H1 (cell line): ENCODE results near the gene GADD45A. TPM values are rescaled to one million over a fixed set of nuclear protein-coding genes. Genes with fewer than 3 reads are reported as not detected.

Experiments
- CTCF ChIA-PET: fragments of 300-600 bp; sonication (Branson Sonifier 250); formaldehyde crosslinking; loops from one replicate; lab custom pipeline; 2021; ENCODE audit not compliant: partially characterized antibody; lab: Charles Lee
- POLR2A ChIA-PET: fragments of 300-600 bp; sonication (Branson Sonifier 250); formaldehyde crosslinking; loops from one replicate; lab custom pipeline; 2021; ENCODE audit warnings: inconsistent platforms; ENCODE audit not compliant: partially characterized antibody; lab: Charles Lee
- DNase-seq, 2 experiments: peaks; one replicate each; pipeline versions ENCODE4 v3.0.0 to v3.0.0-alpha.2; 2010 to 2022; ENCODE audit warnings: low spot score in 2 of 2, low read depth in 1 of 2, mixed read lengths in 1 of 2
- FAIRE-seq: peaks from 2 replicates; lab custom pipeline; 2011; peaks lifted over from hg19 to GRCh38; lab: Jason Lieb, UNC
- H2AFZ ChIP-seq: 2 replicates; pipeline ENCODE4 v1.8.1; 2012; ENCODE audit warnings: low read length, inconsistent platforms
- H2AK5ac ChIP-seq: 2 replicates; pipeline ENCODE4 v1.6.1; 2013; ENCODE audit warnings: low read depth, low read length
- H2BK120ac ChIP-seq: replicated peaks from 2 replicates; pipeline ENCODE3; 2013; ENCODE audit warnings: low read depth, low read length, inconsistent platforms
- H2BK12ac ChIP-seq: 2 replicates; pipeline ENCODE4 v1.6.1; 2013; ENCODE audit warnings: low read depth, low read length
- H2BK15ac ChIP-seq: 2 replicates; pipeline ENCODE4 v1.6.1; 2013; ENCODE audit warnings: low read length
- H2BK20ac ChIP-seq: 2 replicates; pipeline ENCODE4 v1.6.1; 2013; ENCODE audit warnings: low read length
- H2BK5ac ChIP-seq: 2 replicates; pipeline ENCODE4 v1.6.1; 2013; ENCODE audit warnings: low read depth, low read length
- H3K14ac ChIP-seq: 2 replicates; pipeline ENCODE4 v1.6.1; 2013; ENCODE audit warnings: inconsistent platforms; ENCODE audit not compliant: insufficient read length
- H3K18ac ChIP-seq: 2 replicates; pipeline ENCODE4 v1.6.1; 2013; ENCODE audit warnings: low read length; ENCODE audit errors: extremely low read depth
- H3K23ac ChIP-seq: 2 replicates; pipeline ENCODE4 v1.6.1; 2013; ENCODE audit warnings: inconsistent platforms; ENCODE audit not compliant: insufficient read length
- H3K23me2 ChIP-seq: 2 replicates; pipeline ENCODE4 v1.6.1; 2013; ENCODE audit warnings: low read depth, low read length
- H3K27ac ChIP-seq: 2 replicates; pipeline ENCODE4 v1.6.1; 2011; ENCODE audit warnings: low read depth, low read length, inconsistent platforms
- H3K27me3 ChIP-seq, 4 experiments: replicated peaks in 1 of 4; 1 replicate in 1 of 4; 2 replicates in 3 of 4; pipeline versions ENCODE4 v1.6.1 to v1.8.1; 2011 to 2013; ENCODE audit warnings: low read length in 3 of 4, mild to moderate bottlenecking in 3 of 4, inconsistent platforms in 2 of 4, mixed read lengths in 2 of 4, moderate library complexity in 1 of 4; ENCODE audit not compliant: control insufficient read depth in 3 of 4, insufficient read depth in 3 of 4; ENCODE audit errors: extremely low read depth in 1 of 4
- H3K36me3 ChIP-seq, 4 experiments: 2 replicates each; pipeline versions ENCODE4 v1.6.1 to v1.8.1; 2011 to 2013; ENCODE audit warnings: mild to moderate bottlenecking in 4 of 4, low read length in 3 of 4, moderate library complexity in 2 of 4, control low read depth in 1 of 4, inconsistent platforms in 1 of 4; ENCODE audit not compliant: insufficient read depth in 4 of 4, control insufficient read depth in 2 of 4
- H3K4ac ChIP-seq: replicated peaks from 2 replicates; pipeline ENCODE3; 2013; ENCODE audit warnings: low read length, low read depth, mixed read lengths, inconsistent platforms; ENCODE audit not compliant: insufficient read length
- H3K4me1 ChIP-seq, 4 experiments: replicated peaks in 1 of 4; 1 replicate in 1 of 4; 2 replicates in 3 of 4; pipeline versions ENCODE4 v1.6.1 to v1.8.1; 2011 to 2013; ENCODE audit warnings: low read length in 3 of 4, inconsistent platforms in 2 of 4, mixed read lengths in 1 of 4; ENCODE audit not compliant: insufficient read depth in 4 of 4, control insufficient read depth in 3 of 4
- H3K4me2 ChIP-seq, 2 experiments: 2 replicates each; pipeline versions ENCODE4 v1.6.1 to v1.8.1; 2011 to 2013; ENCODE audit warnings: low read depth in 2 of 2, low read length in 2 of 2, control low read depth in 1 of 2, inconsistent platforms in 1 of 2, mild to moderate bottlenecking in 1 of 2; ENCODE audit not compliant: insufficient read depth in 1 of 2
- H3K4me3 ChIP-seq, 4 experiments: fragments of 200-600, 300-600 bp in 1 of 4; sonication (generic), shearing (Covaris generic), sonication (Bioruptor Twin) in 1 of 4; 2 replicates each; pipeline versions ENCODE4 v1.5.1 to v1.8.1; 2011 to 2016; ENCODE audit warnings: low read length in 4 of 4, low read depth in 3 of 4, control low read depth in 2 of 4, inconsistent platforms in 2 of 4, mild to moderate bottlenecking in 2 of 4, mixed read lengths in 1 of 4, moderate library complexity in 1 of 4; ENCODE audit not compliant: insufficient read depth in 2 of 4; ENCODE audit errors: extremely low read depth in 1 of 4
- H3K56ac ChIP-seq: replicated peaks from 2 replicates; pipeline ENCODE3; 2013; ENCODE audit warnings: low read depth, mild to moderate bottlenecking, mixed read lengths, low read length, inconsistent platforms; ENCODE audit not compliant: insufficient read length
- H3K79me1 ChIP-seq: 2 replicates; pipeline ENCODE4 v1.6.1; 2013; ENCODE audit warnings: low read depth, low read length, control low read depth
- H3K79me2 ChIP-seq, 2 experiments: 2 replicates each; pipeline versions ENCODE4 v1.6.1 to v1.8.1; 2012 to 2013; ENCODE audit warnings: low read length in 2 of 2, mild to moderate bottlenecking in 2 of 2, inconsistent platforms in 1 of 2; ENCODE audit not compliant: insufficient read depth in 2 of 2, control insufficient read depth in 1 of 2
- H3K9ac ChIP-seq, 4 experiments: replicated peaks in 1 of 4; 1 replicate in 1 of 4; 2 replicates in 3 of 4; pipeline versions ENCODE4 v1.6.1 to v1.8.1; 2011 to 2013; ENCODE audit warnings: low read depth in 3 of 4, low read length in 3 of 4, control low read depth in 2 of 4, mild to moderate bottlenecking in 2 of 4, moderate library complexity in 2 of 4, inconsistent platforms in 1 of 4; ENCODE audit errors: extremely low read depth in 1 of 4
- H3K9me3 ChIP-seq, 2 experiments: 2 replicates each; pipeline versions ENCODE4 v1.6.1 to v1.8.1; 2012 to 2013; ENCODE audit warnings: mild to moderate bottlenecking in 2 of 2, moderate library complexity in 2 of 2, control low read depth in 1 of 2, inconsistent platforms in 1 of 2, low read depth in 1 of 2, low read length in 1 of 2, mixed read lengths in 1 of 2; ENCODE audit not compliant: insufficient read depth in 2 of 2
- H4K20me1 ChIP-seq, 2 experiments: replicated peaks in 1 of 2; 2 replicates each; pipeline versions ENCODE3 to v1.8.1; 2011 to 2013; ENCODE audit warnings: inconsistent platforms in 2 of 2, low read length in 2 of 2, mild to moderate bottlenecking in 1 of 2; ENCODE audit not compliant: insufficient read depth in 2 of 2, control insufficient read depth in 1 of 2
- H4K5ac ChIP-seq: 2 replicates; pipeline ENCODE4 v1.6.1; 2013; ENCODE audit warnings: low read length, low read depth, mixed read lengths, inconsistent platforms; ENCODE audit not compliant: insufficient read length
- H4K8ac ChIP-seq: 2 replicates; pipeline ENCODE4 v1.8.0; 2013; ENCODE audit warnings: mild to moderate bottlenecking, moderate library complexity, low read length, inconsistent platforms; ENCODE audit not compliant: insufficient read depth; ENCODE audit errors: extremely low read depth
- H4K91ac ChIP-seq: replicated peaks from 2 replicates; pipeline ENCODE3; 2013; ENCODE audit warnings: low read length, mixed read lengths, inconsistent platforms; ENCODE audit not compliant: insufficient read length
- CBX5 ChIP-seq: fragments of 300-800, 300-1000 bp; sonication (generic); IDR thresholded peaks from 2 replicates; pipeline ENCODE4 v1.7.1; 2016; ENCODE audit warnings: antibody characterized with exemption, low read length, low read depth
- GTF2F1 ChIP-seq: IDR thresholded peaks from 2 replicates; pipeline ENCODE4 v1.6.1; 2012; ENCODE audit warnings: low read depth, low read length, improper control_type of control experiment, borderline replicate concordance
- JUND ChIP-seq: IDR thresholded peaks from 2 replicates; pipeline ENCODE4 v1.6.1; 2011; ENCODE audit warnings: mild to moderate bottlenecking, improper control_type of control experiment, low read length
- KDM5A ChIP-seq: fragments of 200-600 bp; IDR thresholded peaks from 2 replicates; pipeline ENCODE4 v1.7.1; 2012; ENCODE audit warnings: mild to moderate bottlenecking, low read length, inconsistent platforms, mixed read lengths
- PHF8 ChIP-seq: fragments of 200-600 bp; sonication (generic); conservative IDR thresholded peaks from 2 replicates; pipeline ENCODE4 v1.7.1; 2012; ENCODE audit warnings: low read depth, mild to moderate bottlenecking, inconsistent platforms, low read length, moderate library complexity
- POLR2A ChIP-seq, 2 experiments: IDR thresholded peaks; 1 replicate in 1 of 2; 2 replicates in 1 of 2; pipeline ENCODE4 v1.6.1; 2011; ENCODE audit warnings: low read depth in 2 of 2, low read length in 2 of 2, mild to moderate bottlenecking in 2 of 2; ENCODE audit errors: control extremely low read depth in 1 of 2
- RXRA ChIP-seq: IDR thresholded peaks from 2 replicates; pipeline ENCODE4 v1.6.1; 2011; ENCODE audit warnings: low read depth, mild to moderate bottlenecking, low read length, moderate library complexity; ENCODE audit not compliant: insufficient read depth
- SAP30 ChIP-seq: fragments of 300-600 bp; sonication (generic); IDR thresholded peaks from 2 replicates; pipeline ENCODE4 v1.7.1; 2012; ENCODE audit warnings: low read length, moderate library complexity, mild to moderate bottlenecking, inconsistent platforms; ENCODE audit not compliant: insufficient read depth, insufficient replicate concordance
- SRF ChIP-seq: IDR thresholded peaks from 2 replicates; pipeline ENCODE4 v1.6.1; 2011; ENCODE audit warnings: mild to moderate bottlenecking, low read depth, low read length, moderate library complexity
- SUZ12 ChIP-seq: fragments of 200-600 bp; sonication (generic); IDR thresholded peaks from 2 replicates; pipeline ENCODE4 v1.6.1; 2012; ENCODE audit warnings: mild to moderate bottlenecking, inconsistent platforms, low read length, moderate library complexity, mixed read lengths
- WGBS, 2 experiments: shearing (Covaris generic) in 1 of 2; methylation state at CpG; one replicate each; pipeline versions ENCODE4 v1.1.6 to v1.1.7; 2013 to 2015; ENCODE audit warnings: low lambda C conversion rate in 2 of 2, mixed read lengths in 2 of 2, inconsistent platforms in 1 of 2, low coverage in 1 of 2, missing lambda C conversion rate in 1 of 2; ENCODE audit not compliant: insufficient replicate concordance in 2 of 2, insufficient coverage in 1 of 2, insufficient read length in 1 of 2; ENCODE audit errors: extremely low coverage in 1 of 2, missing lambda C conversion rate in 1 of 2; 5-methylcytosine and 5-hydroxymethylcytosine counted together
- polyA plus RNA-seq, 7 experiments: library from polyadenylated mRNA; depleted of rRNA in 3 of 7; stranded (reverse) in 5 of 7; unstranded in 2 of 7; fragments of >200 nt in 5 of 7; fragments of 200-250 nt in 2 of 7; gene quantifications; 1 replicate in 5 of 7; 2 replicates in 1 of 7; 4 replicates in 1 of 7; pipeline versions ENCODE4 v1.2.1 to v1.2.3, GENCODE V29; 2011 to 2013; ENCODE audit warnings: missing spikeins in 2 of 7, mixed read lengths in 2 of 7
- total RNA-seq: library from RNA; stranded (reverse); fragmentation: NEBNext Ultra II Directional; extraction: Animal tissue kit (Norgen Biotek cat#: 25700); gene quantifications from 2 replicates; pipeline ENCODE4 v1.2.1, GENCODE V29; 2021
- TF ChIP-seq, protein P1 (sequence below): IDR thresholded peaks from 2 replicates; pipeline ENCODE4 v1.6.1; 2011; ENCODE audit warnings: low read depth, mild to moderate bottlenecking, low read length; ENCODE audit not compliant: insufficient read depth

Gene GADD45A
- total and polyA plus RNA-seq, 2 of the 8 experiments (the other 6 are each of a cell fraction or from before 2014, with no cell fraction given), result 7.6 to 15.6 TPM

DNA sequence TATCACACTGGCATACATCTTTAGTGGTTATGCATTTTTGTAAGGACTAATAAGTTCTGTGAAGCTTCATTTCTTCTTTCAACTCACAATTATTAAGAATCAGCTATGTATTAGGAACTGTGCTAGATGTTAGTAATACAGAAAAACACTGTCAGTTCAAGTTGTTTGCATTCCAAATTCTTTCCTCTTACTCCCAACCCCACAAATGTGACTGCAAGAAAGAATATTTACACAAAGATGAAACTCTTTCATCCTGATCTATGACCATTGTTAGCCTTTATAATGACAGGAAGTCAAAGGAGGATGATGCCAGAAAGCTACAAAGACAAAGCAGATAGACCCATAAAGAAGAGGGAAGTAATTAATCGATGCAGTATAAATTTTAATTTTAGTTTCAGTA, 21.0 kb upstream of the GADD45A start:
- Histone ChIP-seq H2BK5ac (no peak overlapping the region), H3K4me1 (no peaks in the 10 kb centered on the region), H2BK20ac (no peak overlapping the region), H3K4ac (no peak overlapping the region), H2BK15ac (no peak overlapping the region), H4K91ac (no peak overlapping the region), H3K79me1 (no peaks in the 10 kb centered on the region), H3K27ac (no peak overlapping the region), H3K9me3 (no peaks in the 10 kb centered on the region), H2AK5ac (no peak overlapping the region), H3K4me3 (no peak overlapping the region), H4K5ac (no peak overlapping the region), H3K9ac (no peak overlapping the region), H3K79me2 (no peaks in the 10 kb centered on the region), H3K14ac (no peak overlapping the region), H2AFZ (no peak overlapping the region), H3K23me2 (no peaks in the 10 kb centered on the region), H2BK12ac (no peak overlapping the region), H3K56ac (no peak overlapping the region), H3K4me2 (no peak overlapping the region), H3K23ac (no peak overlapping the region), H3K18ac (no peak overlapping the region), H4K20me1 (peaks cover 0 to 1% of the 10 kb centered on the region in 2 experiments), H3K36me3 (no peaks in the 10 kb centered on the region), H4K8ac (no peak overlapping the region)
- DNase-seq, result no peak
- ChIA-PET POLR2A (no interaction called here), CTCF (interaction anchor here (1.1 to 1.2 kb wide), 2 partner anchors 12 to 96 kb away, joined by 4 read pairs; no protein-coding TSS in a partner anchor)
- WGBS, 2 experiments, result 70% methylated on average over 1 of the region's 1 CpG; no CpG with 5 or more reads in 1 of the 2 experiments
- TF ChIP-seq RXRA (no peak), CBX5 (no peak), SUZ12 (no peak), SAP30 (no peak), SRF (no peak), PHF8 (no peak), JUND (no peak), KDM5A (no peak), GTF2F1 (no peak), POLR2A (IDR thresholded peaks at IDR 0.05; ENCODE audit: control extremely low read depth in 1 of 2, low read depth in 2 of 2, low read length in 2 of 2) (no peak)
- TF ChIP-seq, protein P1, sequence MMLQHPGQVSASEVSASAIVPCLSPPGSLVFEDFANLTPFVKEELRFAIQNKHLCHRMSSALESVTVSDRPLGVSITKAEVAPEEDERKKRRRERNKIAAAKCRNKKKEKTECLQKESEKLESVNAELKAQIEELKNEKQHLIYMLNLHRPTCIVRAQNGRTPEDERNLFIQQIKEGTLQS, result no peak
- TF ChIP-seq, all 59 proteins: peak for 0
- Histone ChIP-seq H3K27me3 (no peaks in the 10 kb centered on the region), H2BK120ac (no peak overlapping the region)
- FAIRE-seq, result no peak
